Gastroesophageal sphincter (tissue), 3 donors: ENCODE measurements around the gene EXPH5.

Experiments
- POLR2A ChIP-seq, 2 donors: fragments of 450-650 bp; IDR thresholded peaks; one replicate each; pipeline ENCODE4 v1.6.1; 2017; ENCODE audit warnings: antibody characterized with exemption in 2 of 2, mild to moderate bottlenecking in 2 of 2, moderate library complexity in 1 of 2
- POLR2AphosphoS5 ChIP-seq: sonication (generic); formaldehyde crosslinking; IDR thresholded peaks from one replicate; pipeline ENCODE4 v1.6.1; 2017; ENCODE audit warnings: antibody characterized with exemption
- TF ChIP-seq, protein P1 (sequence below), 4 experiments: fragments of 200-600 bp in 2 of 4; fragments of 450-650 bp in 2 of 4; sonication (generic) in 1 of 4; IDR thresholded peaks; one replicate each; pipeline ENCODE4 v1.5.1; 2017 to 2019; ENCODE audit warnings: antibody characterized with exemption in 4 of 4, mild to moderate bottlenecking in 2 of 4, moderate library complexity in 2 of 4

DNA sequence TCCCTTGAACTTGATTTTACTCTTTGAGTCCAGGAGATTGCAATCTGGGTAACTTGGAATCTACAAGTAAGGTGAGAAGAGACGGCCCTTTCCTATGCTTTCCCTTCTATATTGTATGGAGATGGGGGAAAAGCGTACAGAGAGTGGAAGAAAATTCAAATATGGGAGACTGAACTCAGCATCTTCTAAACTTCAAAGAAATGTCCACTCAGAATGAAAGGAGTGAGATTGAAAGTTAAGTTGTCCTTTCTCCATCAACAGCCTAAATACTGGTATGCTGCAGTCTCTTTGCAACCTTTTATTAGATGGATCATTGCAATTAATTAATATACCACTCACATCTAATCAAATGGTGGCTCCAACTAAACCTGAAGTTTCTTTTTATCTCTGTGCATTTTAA lies 6.4 kb upstream of the EXPH5 start:
- TF ChIP-seq, protein P1, sequence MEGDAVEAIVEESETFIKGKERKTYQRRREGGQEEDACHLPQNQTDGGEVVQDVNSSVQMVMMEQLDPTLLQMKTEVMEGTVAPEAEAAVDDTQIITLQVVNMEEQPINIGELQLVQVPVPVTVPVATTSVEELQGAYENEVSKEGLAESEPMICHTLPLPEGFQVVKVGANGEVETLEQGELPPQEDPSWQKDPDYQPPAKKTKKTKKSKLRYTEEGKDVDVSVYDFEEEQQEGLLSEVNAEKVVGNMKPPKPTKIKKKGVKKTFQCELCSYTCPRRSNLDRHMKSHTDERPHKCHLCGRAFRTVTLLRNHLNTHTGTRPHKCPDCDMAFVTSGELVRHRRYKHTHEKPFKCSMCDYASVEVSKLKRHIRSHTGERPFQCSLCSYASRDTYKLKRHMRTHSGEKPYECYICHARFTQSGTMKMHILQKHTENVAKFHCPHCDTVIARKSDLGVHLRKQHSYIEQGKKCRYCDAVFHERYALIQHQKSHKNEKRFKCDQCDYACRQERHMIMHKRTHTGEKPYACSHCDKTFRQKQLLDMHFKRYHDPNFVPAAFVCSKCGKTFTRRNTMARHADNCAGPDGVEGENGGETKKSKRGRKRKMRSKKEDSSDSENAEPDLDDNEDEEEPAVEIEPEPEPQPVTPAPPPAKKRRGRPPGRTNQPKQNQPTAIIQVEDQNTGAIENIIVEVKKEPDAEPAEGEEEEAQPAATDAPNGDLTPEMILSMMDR (IDR thresholded peaks at IDR 0.05) = no peak
- no peak for TF ChIP-seq POLR2AphosphoS5
- TF ChIP-seq POLR2A (IDR thresholded peaks at IDR 0.05) = no peak
